ENCODE results near the gene PITRM1.

The PITRM1 gene

GRCh38 chr10:3197348-3198003, 24.9 kb upstream of the PITRM1 start:
- Histone ChIP-seq H3K36me3 (ENCODE audit: control insufficient read depth in 4 of 4, insufficient read depth in 4 of 4, low read length in 3 of 4) (no peaks in the 10 kb centered on the region), H3K4me3 (ENCODE audit: control insufficient read depth in 1 of 7, extremely low read depth in 1 of 7, insufficient read depth in 4 of 7, low read depth in 2 of 7, low read length in 6 of 7) (peak overlapping the region in 4 of 7 experiments; percentile 11 to 54 (median 35)), H3K27me3 (replicated peaks in 2 of 5; ENCODE audit: control insufficient read depth in 4 of 5, insufficient read depth in 5 of 5, low read length in 4 of 5) (peaks cover 0 to 16% (median 0%) of the 10 kb centered on the region in 5 experiments), H3K27ac (ENCODE audit: insufficient read depth in 1 of 2, low read depth in 1 of 2, low read length in 2 of 2, poor library complexity in 1 of 2, severe bottlenecking in 2 of 2) (no peak overlapping the region), H3K4me1 (ENCODE audit: control extremely low read depth in 1 of 4, control insufficient read depth in 4 of 4, insufficient read depth in 4 of 4, low read length in 3 of 4) (peaks cover 0 to 21% (median 7%) of the 10 kb centered on the region in 4 experiments), H3K9me3 (ENCODE audit: control extremely low read depth in 1 of 5, control insufficient read depth in 4 of 5, insufficient read depth in 2 of 5, low read depth in 1 of 5, low read length in 4 of 5) (no peaks in the 10 kb centered on the region)
- peak; percentile 31 to 69 (median 59) for DNase-seq
- ChIA-PET CTCF (interaction anchor here (0.8 to 4.7 kb wide), 14 partner anchors 9 to 1582 kb away, joined by 3 to 35 read pairs (median 4); no protein-coding TSS in a partner anchor), POLR2A (interaction anchor here (0.9 kb wide), 1 partner anchor 13 kb away, joined by 3 read pairs; no protein-coding TSS in a partner anchor)
- 13% methylated on average over 25 of the region's 27 CpGs for WGBS (ENCODE audit: insufficient coverage)

DNA sequence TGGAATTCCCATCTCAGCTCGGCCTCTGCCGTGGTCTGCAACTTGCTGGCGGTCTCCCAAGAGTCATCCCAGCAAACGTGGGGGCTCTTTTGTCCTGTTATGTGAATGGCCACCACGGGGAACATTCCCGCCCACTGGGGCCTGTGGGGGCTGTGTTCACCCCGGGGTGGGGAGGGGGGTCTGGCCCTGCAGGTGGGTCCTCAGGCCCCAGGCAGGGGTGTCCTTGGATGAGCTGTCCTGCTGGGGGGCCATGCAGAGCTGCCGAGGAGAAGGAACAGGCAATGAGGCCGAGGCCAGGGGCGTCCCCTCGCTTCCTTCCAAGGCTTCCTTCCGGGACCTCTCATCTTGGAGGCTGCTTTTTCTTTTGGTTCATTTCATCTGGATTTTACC, 24.4 kb upstream of the PITRM1 start:
- Histone ChIP-seq H3K4me3 (ENCODE audit: control insufficient read depth in 1 of 7, extremely low read depth in 1 of 7, insufficient read depth in 4 of 7, low read depth in 2 of 7, low read length in 6 of 7) (peak overlapping the region in 1 of 7 experiments; percentile 35), H3K27me3 (replicated peaks in 2 of 5; ENCODE audit: control insufficient read depth in 4 of 5, insufficient read depth in 5 of 5, low read length in 4 of 5) (peaks cover 0 to 16% (median 0%) of the 10 kb centered on the region in 5 experiments), H3K4me1 (ENCODE audit: control extremely low read depth in 1 of 4, control insufficient read depth in 4 of 4, insufficient read depth in 4 of 4, low read length in 3 of 4) (peaks cover 0 to 21% (median 7%) of the 10 kb centered on the region in 4 experiments), H3K9me3 (ENCODE audit: control extremely low read depth in 1 of 5, control insufficient read depth in 4 of 5, insufficient read depth in 2 of 5, low read depth in 1 of 5, low read length in 4 of 5) (no peaks in the 10 kb centered on the region), H3K27ac (ENCODE audit: insufficient read depth in 1 of 2, low read depth in 1 of 2, low read length in 2 of 2, poor library complexity in 1 of 2, severe bottlenecking in 2 of 2) (no peak overlapping the region), H3K36me3 (ENCODE audit: control insufficient read depth in 4 of 4, insufficient read depth in 4 of 4, low read length in 3 of 4) (no peaks in the 10 kb centered on the region)
- DNase-seq, result no peak
- WGBS (ENCODE audit: insufficient coverage), result 58% methylated on average over 4 of the region's 12 CpGs
- ChIA-PET POLR2A (interaction anchor here (0.9 kb wide), 1 partner anchor 12 kb away, joined by 3 read pairs; no protein-coding TSS in a partner anchor), CTCF (interaction anchor here (0.7 to 4.7 kb wide), 10 partner anchors 8 to 1583 kb away, joined by 3 to 35 read pairs (median 4); no protein-coding TSS in a partner anchor)

GRCh38 chr10:3196482-3196881, 23.9 kb upstream of the PITRM1 start:
- 98% methylated on average over 9 of the region's 10 CpGs for WGBS (ENCODE audit: insufficient coverage)
- Histone ChIP-seq H3K27ac (ENCODE audit: insufficient read depth in 1 of 2, low read depth in 1 of 2, low read length in 2 of 2, poor library complexity in 1 of 2, severe bottlenecking in 2 of 2) (no peak overlapping the region), H3K4me3 (ENCODE audit: control insufficient read depth in 1 of 7, extremely low read depth in 1 of 7, insufficient read depth in 4 of 7, low read depth in 2 of 7, low read length in 6 of 7) (no peak overlapping the region), H3K36me3 (ENCODE audit: control insufficient read depth in 4 of 4, insufficient read depth in 4 of 4, low read length in 3 of 4) (no peaks in the 10 kb centered on the region), H3K27me3 (replicated peaks in 2 of 5; ENCODE audit: control insufficient read depth in 4 of 5, insufficient read depth in 5 of 5, low read length in 4 of 5) (peaks cover 0 to 16% (median 0%) of the 10 kb centered on the region in 5 experiments), H3K9me3 (ENCODE audit: control extremely low read depth in 1 of 5, control insufficient read depth in 4 of 5, insufficient read depth in 2 of 5, low read depth in 1 of 5, low read length in 4 of 5) (no peaks in the 10 kb centered on the region), H3K4me1 (ENCODE audit: control extremely low read depth in 1 of 4, control insufficient read depth in 4 of 4, insufficient read depth in 4 of 4, low read length in 3 of 4) (peaks cover 0 to 21% (median 7%) of the 10 kb centered on the region in 4 experiments)
- CTCF ChIA-PET, result interaction anchor here (0.7 to 4.7 kb wide), 9 partner anchors 8 to 1583 kb away, joined by 3 to 35 read pairs (median 4); no protein-coding TSS in a partner anchor
- POLR2A ChIA-PET, result no interaction called here
- no peak for DNase-seq

DNA sequence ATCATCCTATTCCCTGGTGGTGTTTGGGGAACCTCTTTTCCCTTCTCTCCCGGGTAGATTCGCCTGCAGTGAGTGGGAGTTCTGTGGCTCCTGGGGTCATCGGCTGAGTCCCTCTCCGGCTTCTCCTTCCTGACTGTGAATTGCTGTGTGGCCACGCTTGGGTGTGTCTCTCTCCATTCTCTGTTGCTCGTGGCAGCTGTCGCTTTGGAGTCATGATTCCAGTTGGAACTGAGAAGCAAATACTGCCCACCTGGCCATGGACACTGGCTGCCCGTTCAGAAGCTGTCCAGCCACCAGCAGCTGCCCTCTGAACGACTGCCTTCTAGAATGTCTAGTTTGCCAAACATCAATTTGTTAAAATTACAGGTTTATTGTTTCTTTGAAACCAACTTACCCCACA, 23.1 kb upstream of the PITRM1 start:
- H3K27ac ChIP-seq (ENCODE audit: insufficient read depth in 1 of 2, low read depth in 1 of 2, low read length in 2 of 2, poor library complexity in 1 of 2, severe bottlenecking in 2 of 2), result no peak overlapping the region
- H3K4me3 ChIP-seq (ENCODE audit: control insufficient read depth in 1 of 7, extremely low read depth in 1 of 7, insufficient read depth in 4 of 7, low read depth in 2 of 7, low read length in 6 of 7), result no peak overlapping the region
- H3K4me1 ChIP-seq (ENCODE audit: control extremely low read depth in 1 of 4, control insufficient read depth in 4 of 4, insufficient read depth in 4 of 4, low read length in 3 of 4), result peaks cover 0 to 21% (median 7%) of the 10 kb centered on the region in 4 experiments
- no peaks in the 10 kb centered on the region for H3K9me3 ChIP-seq (ENCODE audit: control extremely low read depth in 1 of 5, control insufficient read depth in 4 of 5, insufficient read depth in 2 of 5, low read depth in 1 of 5, low read length in 4 of 5)
- H3K36me3 ChIP-seq (ENCODE audit: control insufficient read depth in 4 of 4, insufficient read depth in 4 of 4, low read length in 3 of 4), result no peaks in the 10 kb centered on the region
- CTCF ChIA-PET, result interaction anchor here (1.3 to 4.7 kb wide), 4 partner anchors 12 to 1569 kb away, joined by 4 to 35 read pairs (median 6); no protein-coding TSS in a partner anchor
- POLR2A ChIA-PET, result no interaction called here
- 98% methylated on average over 8 of the region's 9 CpGs for WGBS (ENCODE audit: insufficient coverage)
- H3K27me3 ChIP-seq (replicated peaks in 2 of 5; ENCODE audit: control insufficient read depth in 4 of 5, insufficient read depth in 5 of 5, low read length in 4 of 5), result peaks cover 0 to 16% (median 0%) of the 10 kb centered on the region in 5 experiments
- no peak for DNase-seq

GRCh38 chr10:3195286-3195685, 22.7 kb upstream of the PITRM1 start:
- DNase-seq, result no peak
- POLR2A ChIA-PET, result no interaction called here
- H3K27ac ChIP-seq (ENCODE audit: insufficient read depth in 1 of 2, low read depth in 1 of 2, low read length in 2 of 2, poor library complexity in 1 of 2, severe bottlenecking in 2 of 2), result no peak overlapping the region
- CTCF ChIA-PET, result interaction anchor here (1.3 to 4.7 kb wide), 3 partner anchors 12 to 1570 kb away, joined by 4 to 35 read pairs (median 8); no protein-coding TSS in a partner anchor
- peaks cover 0 to 21% (median 7%) of the 10 kb centered on the region in 4 experiments for H3K4me1 ChIP-seq (ENCODE audit: control extremely low read depth in 1 of 4, control insufficient read depth in 4 of 4, insufficient read depth in 4 of 4, low read length in 3 of 4)
- no peak overlapping the region for H3K4me3 ChIP-seq (ENCODE audit: control insufficient read depth in 1 of 7, extremely low read depth in 1 of 7, insufficient read depth in 4 of 7, low read depth in 2 of 7, low read length in 6 of 7)
- no peaks in the 10 kb centered on the region for H3K36me3 ChIP-seq (ENCODE audit: control insufficient read depth in 4 of 4, insufficient read depth in 4 of 4, low read length in 3 of 4)
- peaks cover 0 to 16% (median 0%) of the 10 kb centered on the region in 5 experiments for H3K27me3 ChIP-seq (replicated peaks in 2 of 5; ENCODE audit: control insufficient read depth in 4 of 5, insufficient read depth in 5 of 5, low read length in 4 of 5)
- no peaks in the 10 kb centered on the region for H3K9me3 ChIP-seq (ENCODE audit: control extremely low read depth in 1 of 5, control insufficient read depth in 4 of 5, insufficient read depth in 2 of 5, low read depth in 1 of 5, low read length in 4 of 5)
- 97% methylated on average over 8 of the region's 11 CpGs for WGBS (ENCODE audit: insufficient coverage)

DNA sequence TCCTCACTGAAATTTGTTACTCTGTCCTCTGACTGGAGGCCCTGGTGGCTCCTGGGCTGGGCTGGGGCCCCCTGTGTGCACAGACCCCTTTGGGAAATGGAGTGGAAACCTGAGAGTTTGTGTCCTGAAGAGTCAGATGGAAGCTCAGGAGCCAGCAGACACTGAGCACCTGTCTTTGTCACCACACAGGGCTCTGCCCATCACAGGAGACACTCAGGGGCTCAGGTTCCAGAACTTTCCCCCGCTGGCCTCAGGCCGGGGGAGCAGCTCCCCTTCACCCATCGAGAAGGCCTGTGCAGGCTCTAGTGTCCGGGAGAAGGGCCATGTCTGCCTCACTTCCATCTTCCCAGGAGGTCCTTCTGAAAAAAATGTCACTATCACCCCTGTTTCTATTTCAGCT, 22.3 kb upstream of the PITRM1 start:
- no peak for DNase-seq
- H3K27ac ChIP-seq (ENCODE audit: insufficient read depth in 1 of 2, low read depth in 1 of 2, low read length in 2 of 2, poor library complexity in 1 of 2, severe bottlenecking in 2 of 2), result no peak overlapping the region
- 100% methylated on average over 4 of the region's 4 CpGs for WGBS (ENCODE audit: insufficient coverage)

GRCh38 chr10:3193751-3194150, 21.2 kb upstream of the PITRM1 start:
- H3K36me3 ChIP-seq (ENCODE audit: control insufficient read depth in 4 of 4, insufficient read depth in 4 of 4, low read length in 3 of 4), result no peaks in the 10 kb centered on the region
- WGBS (ENCODE audit: insufficient coverage), result 97% methylated on average over 5 of the region's 6 CpGs
- H3K4me1 ChIP-seq (ENCODE audit: control extremely low read depth in 1 of 4, control insufficient read depth in 4 of 4, insufficient read depth in 4 of 4, low read length in 3 of 4), result peaks cover 0 to 9% (median 7%) of the 10 kb centered on the region in 4 experiments
- no peaks in the 10 kb centered on the region for H3K9me3 ChIP-seq (ENCODE audit: control extremely low read depth in 1 of 5, control insufficient read depth in 4 of 5, insufficient read depth in 2 of 5, low read depth in 1 of 5, low read length in 4 of 5)
- DNase-seq, result no peak
- peaks cover 0 to 10% (median 0%) of the 10 kb centered on the region in 5 experiments for H3K27me3 ChIP-seq (replicated peaks in 2 of 5; ENCODE audit: control insufficient read depth in 4 of 5, insufficient read depth in 5 of 5, low read length in 4 of 5)
- no peak overlapping the region for H3K4me3 ChIP-seq (ENCODE audit: control insufficient read depth in 1 of 7, extremely low read depth in 1 of 7, insufficient read depth in 4 of 7, low read depth in 2 of 7, low read length in 6 of 7)
- ChIA-PET CTCF (interaction anchor here (0.8 to 2.1 kb wide), 5 partner anchors 10 to 1577 kb away, joined by 3 to 11 read pairs (median 3); no protein-coding TSS in a partner anchor), POLR2A (no interaction called here)
- no peak overlapping the region for H3K27ac ChIP-seq (ENCODE audit: insufficient read depth in 1 of 2, low read depth in 1 of 2, low read length in 2 of 2, poor library complexity in 1 of 2, severe bottlenecking in 2 of 2)

More for the DNA sequence above, 22.3 kb upstream of the PITRM1 start:
- no peaks in the 10 kb centered on the region for H3K9me3 ChIP-seq (ENCODE audit: control extremely low read depth in 1 of 5, control insufficient read depth in 4 of 5, insufficient read depth in 2 of 5, low read depth in 1 of 5, low read length in 4 of 5)
- H3K27me3 ChIP-seq (replicated peaks in 2 of 5; ENCODE audit: control insufficient read depth in 4 of 5, insufficient read depth in 5 of 5, low read length in 4 of 5), result peaks cover 0 to 16% (median 0%) of the 10 kb centered on the region in 5 experiments
- H3K4me3 ChIP-seq (ENCODE audit: control insufficient read depth in 1 of 7, extremely low read depth in 1 of 7, insufficient read depth in 4 of 7, low read depth in 2 of 7, low read length in 6 of 7), result no peak overlapping the region
- H3K4me1 ChIP-seq (ENCODE audit: control extremely low read depth in 1 of 4, control insufficient read depth in 4 of 4, insufficient read depth in 4 of 4, low read length in 3 of 4), result peaks cover 0 to 18% (median 7%) of the 10 kb centered on the region in 4 experiments
- H3K36me3 ChIP-seq (ENCODE audit: control insufficient read depth in 4 of 4, insufficient read depth in 4 of 4, low read length in 3 of 4), result no peaks in the 10 kb centered on the region
- CTCF ChIA-PET, result interaction anchor here (0.7 to 4.7 kb wide), 4 partner anchors 11 to 1575 kb away, joined by 3 to 35 read pairs (median 6); no protein-coding TSS in a partner anchor
- POLR2A ChIA-PET, result no interaction called here

Data from common myeloid progenitor, CD34-positive (primary cell).